Measurements from ENCODE around the gene FARS2.

The FARS2 gene

DNA sequence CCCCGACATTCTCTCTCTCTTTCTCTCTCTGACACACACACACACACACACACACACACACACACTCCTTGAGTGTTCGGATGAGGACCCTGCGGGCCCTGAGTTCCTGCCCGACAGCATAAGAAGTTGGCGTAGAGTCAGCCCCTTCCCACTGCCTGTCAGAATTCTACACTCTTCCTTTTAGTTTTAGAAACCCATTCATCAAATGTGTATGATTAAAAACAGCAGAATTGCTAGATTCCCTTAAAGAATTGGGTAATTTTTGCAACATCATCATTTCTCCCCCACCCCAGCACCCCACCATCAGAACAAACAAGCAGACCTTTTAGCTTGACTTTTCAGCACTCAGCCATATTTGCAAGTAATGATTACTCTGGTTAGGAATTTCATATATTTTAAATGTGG lies 322.8 kb downstream of the FARS2 start:
- peak; percentile 74 for DNase-seq (ENCODE audit: low read depth)

DNA sequence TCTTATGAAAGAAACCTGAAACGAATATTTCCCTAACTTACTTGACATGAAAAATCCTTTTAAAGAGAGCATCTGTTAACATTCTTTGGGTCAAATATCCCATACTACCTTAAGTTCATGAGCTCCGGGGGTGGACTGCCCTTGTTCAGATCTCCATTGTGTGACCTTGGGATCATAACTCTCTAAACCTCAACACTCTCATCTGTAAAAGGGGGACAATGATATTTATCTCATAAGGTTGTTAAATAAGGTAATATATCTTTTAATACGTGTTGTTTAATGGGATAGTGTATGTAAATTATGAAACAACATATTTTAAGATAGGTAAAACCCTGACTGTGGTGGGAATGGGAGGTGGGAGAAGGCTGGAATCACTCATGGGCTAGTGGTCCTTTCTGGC lies 326.3 kb downstream of the FARS2 start:
- DNase-seq (ENCODE audit: low read depth), result no peak

DNA sequence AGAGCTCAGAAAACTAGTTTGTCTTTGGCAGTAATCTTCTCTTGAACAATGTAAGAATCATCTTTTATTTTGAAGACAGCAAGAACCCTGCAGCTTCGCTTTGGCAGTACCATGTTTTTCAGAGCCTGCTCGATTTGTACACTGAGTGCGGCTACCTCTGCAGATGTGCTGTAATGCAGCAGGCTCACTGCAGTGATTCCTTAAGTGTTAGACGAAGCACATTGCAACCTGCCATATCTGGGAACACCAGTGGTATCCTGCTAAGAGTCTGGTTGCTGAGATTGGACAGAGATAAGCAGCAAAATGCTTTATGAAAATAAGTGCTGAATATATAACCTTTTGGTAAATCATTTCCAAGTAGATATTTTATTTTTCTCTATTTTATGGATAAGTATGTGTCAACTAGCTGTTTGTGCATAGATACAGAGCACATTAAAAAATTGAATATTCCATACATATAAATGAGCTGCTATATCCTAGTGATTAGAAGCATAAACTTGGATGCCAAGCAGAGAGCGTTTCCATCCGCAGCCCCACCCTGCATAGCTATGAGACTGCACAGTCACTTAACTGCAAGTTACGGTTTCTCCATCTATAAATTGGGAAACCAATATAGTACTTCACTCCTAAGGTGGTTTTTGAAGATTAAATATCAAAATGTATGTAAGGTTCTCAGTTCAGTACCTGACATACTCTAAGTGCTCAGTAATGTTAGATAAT lies 328.3 kb downstream of the FARS2 start:
- DNase-seq (ENCODE audit: low read depth), result no peak

DNA sequence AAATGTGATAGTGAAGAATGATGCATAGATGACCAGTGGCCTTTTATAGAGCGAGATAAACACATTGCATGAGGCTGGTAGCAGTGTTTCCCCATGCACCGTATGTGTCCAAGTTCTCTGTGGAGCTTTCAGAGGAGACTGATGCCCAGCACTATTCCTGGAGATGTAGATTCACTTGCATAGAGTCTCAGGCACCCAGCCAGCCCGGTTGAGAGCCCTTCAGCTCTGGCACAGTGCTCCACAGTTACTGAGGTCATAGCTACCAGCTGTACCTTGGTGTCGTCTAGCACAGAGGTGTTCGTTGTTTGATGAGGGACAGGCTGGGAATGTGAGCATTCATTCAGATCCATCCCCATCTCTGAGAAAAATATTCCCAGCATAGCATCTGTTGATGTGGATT lies 328.9 kb downstream of the FARS2 start:
- no peak for DNase-seq (ENCODE audit: low read depth)

DNA sequence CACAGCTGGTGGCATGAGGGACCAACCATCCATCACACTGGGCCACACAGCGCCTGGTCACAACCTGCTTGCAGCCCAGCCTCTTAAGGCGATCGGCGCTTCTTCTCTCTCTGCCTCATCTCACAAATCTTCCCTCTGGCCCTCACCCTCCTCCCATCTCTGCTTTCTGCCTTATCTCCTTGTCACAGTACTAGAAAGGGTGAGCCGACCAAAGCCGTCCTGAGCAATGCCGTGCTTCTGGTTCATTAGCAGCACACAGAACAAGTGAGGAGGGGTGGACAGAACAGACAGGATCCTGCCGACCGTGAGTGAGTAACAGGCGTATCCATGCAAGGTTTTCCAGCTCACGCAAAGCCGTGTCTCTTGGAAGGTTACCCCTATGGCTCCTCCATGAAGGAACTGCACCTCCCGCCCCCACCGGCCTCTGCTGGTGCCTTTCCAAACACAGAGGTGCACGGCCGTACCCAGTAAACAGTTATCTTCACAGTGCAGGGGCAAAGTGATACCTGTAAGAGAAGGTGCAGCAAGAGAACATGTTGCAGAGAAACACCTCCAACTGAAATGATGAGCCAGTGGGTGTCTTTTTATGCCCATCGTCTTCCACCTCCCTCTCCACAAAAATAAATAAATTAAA lies 331.7 kb downstream of the FARS2 start:
- no peak for DNase-seq (ENCODE audit: low read depth)

DNA sequence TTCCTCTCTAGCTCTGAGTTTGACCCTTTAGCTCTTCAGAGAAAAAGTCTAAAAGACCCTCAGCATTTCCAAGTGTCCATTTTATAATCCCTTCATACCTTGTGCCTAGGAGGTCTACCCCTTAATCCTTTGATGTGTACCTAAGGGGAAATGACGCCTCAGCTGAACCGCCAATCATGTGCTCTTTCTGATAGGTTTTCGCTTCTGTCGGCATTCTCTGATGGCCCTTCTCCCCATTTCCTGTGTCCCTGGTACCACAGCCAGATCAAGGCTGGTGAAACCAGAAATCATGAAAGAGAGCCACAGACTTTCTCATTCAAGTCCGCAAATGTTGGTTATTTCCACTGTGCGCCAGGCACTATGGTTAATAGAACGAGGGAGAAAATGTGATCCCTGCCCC lies 333.9 kb downstream of the FARS2 start:
- no peak for DNase-seq (ENCODE audit: low read depth)

DNA sequence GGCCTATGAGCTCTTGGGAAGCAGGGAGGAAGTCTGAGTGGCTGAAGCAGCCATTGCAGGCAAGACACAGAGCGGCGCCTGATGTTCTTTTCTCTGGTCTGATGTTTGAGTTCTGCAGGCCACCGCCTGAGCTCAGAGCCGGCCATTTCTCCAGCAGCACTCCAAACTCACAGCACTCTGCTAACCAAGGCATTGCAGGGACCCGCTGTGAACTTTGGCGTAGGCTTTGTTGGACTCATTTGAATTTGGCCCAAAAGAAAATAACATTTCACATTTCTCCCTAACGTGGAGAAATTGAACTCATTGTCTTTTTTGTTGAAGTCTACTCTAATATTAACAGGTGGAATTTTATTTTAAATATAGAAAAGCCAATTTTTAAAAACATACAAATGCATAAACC lies 336.1 kb downstream of the FARS2 start:
- DNase-seq (ENCODE audit: low read depth), result no peak

DNA sequence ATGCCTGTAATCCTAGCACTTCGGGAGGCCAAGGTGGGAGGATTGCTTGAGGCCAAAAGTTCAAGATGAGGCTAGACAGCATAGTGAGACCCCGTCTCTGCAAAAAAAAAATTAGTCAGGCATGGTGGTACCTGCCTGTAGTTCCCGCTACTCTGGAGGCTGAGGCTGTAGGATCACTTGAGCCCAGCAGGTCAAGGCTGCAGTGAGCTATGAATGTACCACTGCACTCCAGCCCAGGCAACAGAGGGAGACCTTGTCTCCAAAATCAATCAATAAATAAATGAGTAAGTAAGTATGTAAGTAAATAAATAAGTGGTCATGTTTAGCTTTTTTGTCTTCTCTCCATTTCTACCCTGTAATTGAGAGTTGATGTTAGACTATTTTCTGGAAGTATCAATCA lies 336.8 kb downstream of the FARS2 start:
- DNase-seq (ENCODE audit: low read depth), result no peak

DNA sequence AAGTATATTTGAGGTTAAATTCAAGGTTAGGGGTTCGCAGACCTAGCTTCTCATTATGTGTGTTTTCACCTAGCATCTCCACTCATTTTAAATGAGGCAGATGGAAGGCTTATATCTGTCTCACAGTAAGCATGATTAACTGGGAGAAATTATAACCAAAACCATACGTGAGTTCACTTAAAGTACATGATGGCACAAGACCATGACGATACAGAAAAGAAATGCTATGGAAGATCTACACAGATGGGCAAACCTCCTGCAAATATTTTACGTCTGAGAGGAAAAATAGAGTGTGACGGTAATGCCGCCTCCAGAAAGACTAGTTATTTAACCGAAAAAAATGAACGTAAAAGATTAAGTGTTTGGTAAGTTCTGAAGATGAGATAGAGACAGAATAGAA lies 337.8 kb downstream of the FARS2 start:
- DNase-seq (ENCODE audit: low read depth), result no peak

DNA sequence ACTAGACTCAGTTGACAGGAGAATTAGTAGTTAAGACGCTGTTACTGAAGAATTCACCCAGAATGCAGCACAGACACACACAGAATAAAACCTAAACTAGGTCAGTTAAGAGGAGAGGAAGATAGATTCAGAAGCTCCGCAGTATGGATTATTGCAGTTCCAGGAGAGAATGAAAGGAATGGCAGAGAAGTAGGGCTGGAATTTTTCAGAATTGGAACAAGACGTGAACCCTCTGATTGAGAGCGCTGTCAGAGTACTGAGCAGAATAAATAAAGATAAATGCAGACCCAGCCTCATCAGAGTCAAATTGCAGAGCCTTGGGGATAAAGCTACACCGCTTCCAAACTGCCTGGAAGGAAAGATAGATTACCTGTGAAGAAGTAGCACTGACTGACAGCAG lies 344.6 kb downstream of the FARS2 start:
- DNase-seq (ENCODE audit: low read depth), result no peak

DNA sequence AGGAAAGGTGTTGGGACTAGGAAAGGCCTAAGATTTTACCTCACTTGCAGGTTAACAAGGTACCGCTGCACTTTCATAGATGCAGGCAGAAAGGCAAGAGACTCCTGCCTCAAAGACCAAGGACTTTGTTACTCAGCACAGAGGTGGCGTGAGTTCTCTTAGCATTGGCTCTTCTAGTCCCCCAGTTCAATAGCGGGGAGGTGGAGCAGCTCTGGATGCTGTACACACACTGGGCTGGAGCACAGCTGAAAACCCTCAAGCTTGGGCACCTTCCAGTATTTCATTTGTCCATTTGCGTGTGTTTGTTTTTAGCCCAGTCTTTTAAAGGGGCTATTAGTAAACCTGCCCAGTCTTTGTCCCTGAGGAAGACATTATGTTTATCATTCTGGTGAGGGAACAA lies 345.2 kb downstream of the FARS2 start:
- no peak for DNase-seq (ENCODE audit: low read depth)

DNA sequence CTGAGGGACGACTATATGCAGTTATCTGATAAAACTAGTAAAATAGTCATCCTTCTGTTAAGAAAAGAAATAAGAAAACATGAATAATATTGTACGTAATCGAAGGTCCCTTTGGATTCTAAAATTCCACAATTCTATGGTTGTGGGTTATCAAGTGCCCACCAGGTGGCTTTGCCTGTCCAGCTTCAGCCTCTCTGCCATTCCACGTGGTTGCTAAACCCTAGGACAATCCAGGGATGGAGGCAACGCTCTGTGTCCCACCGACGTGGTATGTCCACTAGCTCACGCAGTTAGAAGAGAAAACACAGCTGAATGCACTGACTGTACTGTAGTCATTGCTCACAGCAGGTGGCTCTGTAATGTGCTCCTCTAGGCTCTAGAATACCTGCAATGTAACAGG lies 349.3 kb downstream of the FARS2 start:
- no peak for DNase-seq (ENCODE audit: low read depth)

DNA sequence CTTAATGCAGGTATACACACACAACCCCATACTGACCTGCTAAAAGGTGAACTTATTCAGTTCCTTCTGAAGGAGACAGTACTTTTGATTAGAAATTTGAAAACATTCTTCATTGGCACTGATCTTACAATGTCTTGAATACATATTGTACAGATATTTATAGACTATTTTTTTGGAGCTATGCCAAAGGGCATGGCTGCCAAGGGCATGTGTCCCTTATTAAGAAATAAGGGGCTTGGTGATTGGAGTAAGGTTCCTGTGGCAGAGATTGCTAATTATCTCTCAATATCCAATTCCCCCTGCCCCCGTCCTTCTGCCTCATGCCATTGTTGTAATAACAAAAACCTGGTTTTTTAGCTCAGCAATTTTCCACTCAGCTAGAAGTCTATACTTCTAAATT lies 355.9 kb downstream of the FARS2 start:
- no peak for DNase-seq (ENCODE audit: low read depth)

DNA sequence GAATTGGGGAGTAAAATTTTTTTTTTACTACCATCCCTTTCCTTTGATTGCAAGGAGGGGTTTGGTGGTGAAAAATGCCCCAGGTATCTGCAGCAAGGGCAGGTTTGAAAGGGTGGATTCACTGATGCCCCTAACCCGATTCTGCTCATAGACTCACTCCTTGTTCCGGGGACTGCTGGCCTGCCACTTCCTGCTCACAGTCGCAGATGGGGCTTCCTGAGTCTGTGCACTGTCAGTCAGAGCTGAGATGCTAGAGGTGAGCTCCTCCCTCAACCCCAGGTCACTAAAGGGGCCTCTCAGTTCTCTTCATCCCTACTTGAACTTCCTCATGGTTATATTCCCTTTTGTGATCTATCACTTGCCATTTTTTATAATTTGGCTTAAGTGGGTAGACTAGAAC lies 357.9 kb downstream of the FARS2 start:
- DNase-seq (ENCODE audit: low read depth), result no peak

DNA sequence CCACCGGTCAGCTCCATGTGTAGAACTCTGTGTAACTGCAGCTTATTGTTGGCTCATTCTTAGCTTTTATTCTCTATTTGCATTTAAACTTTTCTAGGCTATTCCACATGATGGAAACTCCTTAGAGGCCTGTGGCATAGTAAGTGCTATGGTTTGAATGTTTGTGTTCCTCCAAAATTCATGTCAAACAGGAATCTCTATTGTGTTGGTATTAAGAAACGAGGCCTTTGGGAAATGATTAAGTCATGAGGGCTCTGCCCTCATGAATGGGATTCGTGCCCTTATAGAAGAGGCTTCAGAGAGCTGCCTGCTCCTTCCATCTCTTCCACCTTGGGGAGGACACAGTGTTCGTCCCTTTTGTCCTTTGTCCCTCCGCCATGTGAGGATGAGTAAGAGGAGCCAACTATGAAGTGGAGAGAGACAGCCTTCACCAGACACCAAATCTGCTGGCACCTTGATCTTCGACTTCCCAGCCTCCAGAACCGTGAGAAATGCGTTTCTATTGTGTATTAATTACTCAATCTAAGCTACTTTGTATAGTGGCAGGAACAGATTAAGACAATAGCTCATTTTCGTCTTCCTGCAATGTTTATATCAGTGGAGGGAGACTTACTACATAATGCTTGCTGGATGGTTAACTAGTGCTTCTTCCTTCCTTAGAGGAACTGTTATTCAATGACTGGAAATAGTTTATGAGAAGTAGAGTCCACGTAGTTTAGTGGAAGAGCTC lies 361.1 kb downstream of the FARS2 start:
- DNase-seq (ENCODE audit: low read depth), result no peak

DNA sequence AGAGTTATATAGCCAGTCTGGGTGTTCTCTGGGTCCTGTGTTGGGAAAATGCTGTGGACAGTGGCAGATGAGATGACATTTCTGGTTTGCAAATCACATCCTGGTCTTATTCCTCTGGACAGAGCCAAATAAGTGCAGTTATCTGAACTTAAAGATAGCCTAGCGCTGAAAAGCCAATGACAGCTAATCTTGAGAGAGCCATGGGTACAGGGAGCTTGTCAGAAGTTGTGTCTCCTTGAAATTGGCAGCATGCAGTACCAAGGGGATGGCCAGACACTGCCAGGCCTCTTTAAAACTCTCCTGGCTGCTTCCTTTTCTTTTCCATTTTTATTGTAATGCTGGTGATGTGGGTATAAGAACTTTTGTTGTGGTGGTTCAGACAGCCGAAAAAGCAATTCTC lies 362.5 kb downstream of the FARS2 start:
- no peak for DNase-seq (ENCODE audit: low read depth)

DNA sequence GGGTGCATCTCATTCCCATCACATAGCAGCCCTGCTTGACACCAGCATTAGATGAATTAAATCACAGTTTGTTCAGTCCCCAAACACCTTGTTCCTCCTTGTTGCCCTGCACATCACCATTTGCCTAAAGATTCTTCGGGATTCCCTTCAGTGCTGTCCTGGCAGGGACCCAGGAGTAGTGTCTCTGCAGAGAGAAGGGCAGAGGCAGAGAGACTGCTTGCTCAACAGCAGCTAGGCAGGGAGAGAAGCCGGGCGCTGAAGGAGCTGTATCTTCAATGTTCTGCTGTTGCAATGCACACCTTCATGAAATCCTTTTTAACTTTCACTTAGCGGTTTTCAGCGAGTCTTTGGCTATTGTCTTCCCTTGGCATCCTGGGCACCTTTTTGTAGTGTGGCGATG lies 362.9 kb downstream of the FARS2 start:
- DNase-seq (ENCODE audit: low read depth), result peak; percentile 8

DNA sequence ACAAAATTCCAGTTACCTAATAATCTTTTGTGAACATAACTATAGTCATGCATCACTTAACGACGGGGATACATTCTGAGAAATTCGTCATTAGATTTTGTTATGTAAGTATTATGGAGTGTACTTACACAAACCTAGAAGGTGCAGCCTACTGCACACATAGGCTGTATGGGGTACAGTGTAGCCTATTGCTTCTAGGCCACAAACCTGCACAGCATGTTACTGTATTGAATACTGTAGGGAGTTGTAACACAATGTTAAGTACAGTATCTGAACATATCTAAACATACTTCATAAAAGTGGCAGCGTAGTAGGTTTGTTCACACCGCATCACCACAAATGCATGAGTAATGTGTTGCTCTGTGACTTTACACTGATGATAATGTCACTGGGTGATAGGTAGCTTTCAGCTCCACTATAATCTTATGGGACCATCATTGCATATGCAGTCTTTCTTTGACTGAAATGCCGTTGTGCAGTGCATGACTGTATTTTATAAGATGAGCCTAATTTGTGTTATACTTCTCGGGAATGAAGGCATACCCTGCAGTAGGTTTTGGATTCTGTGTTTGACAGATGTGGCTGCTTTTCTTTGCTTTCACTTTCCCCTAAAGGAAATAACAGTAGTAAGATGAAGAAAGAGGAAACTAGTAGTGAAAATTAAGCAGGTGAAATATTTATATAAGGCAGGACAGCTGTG lies 365.6 kb downstream of the FARS2 start:
- DNase-seq (ENCODE audit: low read depth), result no peak

DNA sequence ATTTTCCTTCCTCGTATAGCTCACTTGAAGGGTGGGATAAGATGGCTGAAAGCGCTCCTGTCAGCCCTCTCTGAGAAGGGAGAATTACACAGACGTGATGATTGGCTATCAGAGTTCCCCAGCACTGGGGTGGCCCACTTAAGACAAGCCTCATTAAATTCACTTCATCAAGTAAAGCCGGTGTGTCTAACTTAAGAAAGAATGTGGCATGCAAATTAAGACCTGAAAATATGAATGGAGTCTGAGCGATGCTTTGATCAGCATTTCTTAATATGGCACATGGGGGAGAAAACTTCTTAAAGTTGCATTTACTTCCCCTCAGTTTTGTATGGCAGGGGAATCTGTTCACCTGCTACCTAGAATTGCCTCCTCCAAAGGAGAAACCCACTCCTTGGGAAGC lies 369.3 kb downstream of the FARS2 start:
- DNase-seq (ENCODE audit: low read depth), result no peak

DNA sequence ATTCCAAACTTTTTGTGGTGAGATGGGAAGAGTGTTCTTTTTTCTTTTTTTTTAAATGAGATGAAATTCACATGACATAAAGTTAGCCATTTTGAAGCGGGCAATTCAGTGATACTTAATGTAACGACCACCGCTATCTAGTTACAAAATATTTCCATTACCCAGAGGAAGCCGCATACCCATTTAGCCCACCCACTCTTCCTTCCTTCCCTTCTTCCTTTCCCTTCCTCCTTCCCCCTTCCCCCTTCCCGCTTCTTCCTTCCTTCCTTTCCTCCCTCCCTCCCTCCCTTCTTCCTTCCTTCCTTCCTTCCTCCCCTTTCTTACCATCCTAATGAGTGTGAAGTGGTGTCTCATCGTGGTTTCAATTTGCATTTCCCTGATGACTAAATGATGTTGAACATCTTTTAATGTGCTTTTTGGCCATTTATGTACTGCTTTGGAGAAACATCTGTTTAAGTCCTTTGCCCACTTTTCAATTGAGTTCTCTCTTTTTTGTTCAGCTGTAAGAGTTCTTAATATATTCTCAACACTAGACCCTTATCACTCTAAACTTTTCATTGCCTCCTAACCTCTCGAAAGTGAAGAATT lies 371.1 kb downstream of the FARS2 start:
- no peak for DNase-seq (ENCODE audit: low read depth)

DNA sequence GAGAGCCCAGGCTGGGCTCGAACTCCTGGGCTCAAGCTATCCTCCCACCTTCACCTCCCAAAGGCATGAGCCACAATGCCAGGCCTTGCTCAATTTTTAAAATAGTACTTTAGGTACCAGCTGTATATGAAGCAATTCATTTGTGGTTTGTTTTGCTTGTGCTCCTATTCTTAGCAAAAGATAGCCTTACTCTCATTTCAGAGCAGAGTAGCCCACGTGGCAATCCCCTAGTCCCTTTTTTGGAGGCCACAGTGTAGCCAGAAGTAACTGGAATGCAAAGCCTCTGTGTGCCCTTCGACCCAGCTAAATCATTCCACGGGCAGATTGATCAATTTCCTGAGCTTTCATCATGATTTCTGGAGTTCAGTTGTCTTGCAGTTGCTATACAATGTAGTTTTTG lies 373.2 kb downstream of the FARS2 start:
- DNase-seq (ENCODE audit: low read depth), result peak; percentile 52

DNA sequence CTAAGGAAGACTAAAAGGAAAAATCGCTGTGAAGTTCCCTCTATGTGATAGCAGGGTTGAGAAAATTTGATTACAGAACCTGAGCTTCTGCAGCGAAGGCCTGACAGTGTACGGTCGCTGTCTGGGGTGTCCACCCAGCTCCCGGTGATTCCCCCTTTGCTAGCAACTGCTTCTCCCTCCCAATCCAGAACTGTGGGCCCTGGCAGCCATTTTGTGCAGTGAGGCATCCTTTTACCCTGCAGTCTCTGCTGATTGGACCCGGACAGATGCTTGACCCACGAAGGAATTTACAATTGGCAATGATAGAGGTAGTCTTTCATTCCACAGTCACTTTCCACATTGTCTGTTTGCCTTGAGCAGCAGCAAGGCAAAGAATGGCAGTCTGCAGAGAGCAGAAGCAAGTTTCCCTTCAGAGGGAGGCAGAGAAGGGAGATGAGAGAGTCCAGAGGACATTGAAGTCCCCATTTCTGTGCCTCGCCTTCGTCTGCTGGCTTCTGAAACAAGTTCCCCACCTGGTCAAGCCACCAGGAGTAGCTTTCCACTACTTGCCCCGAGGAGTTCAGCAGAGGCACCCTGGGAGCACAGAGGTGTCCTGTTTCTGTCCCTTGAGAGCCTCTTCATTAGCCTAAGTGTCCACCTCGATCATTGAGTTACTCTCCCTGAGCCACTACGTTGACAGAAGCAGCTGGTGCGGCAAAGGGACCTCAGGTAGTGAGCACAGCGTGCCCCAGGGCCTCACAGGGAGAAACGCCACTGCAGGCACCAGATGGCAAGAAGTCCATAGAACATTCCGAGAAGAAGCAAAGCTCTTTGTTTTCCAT lies 375.1 kb downstream of the FARS2 start:
- DNase-seq (ENCODE audit: low read depth), result no peak

Data from amniotic epithelial cell (primary cell).